Esophagus mucosa (tissue), 1 donor: ENCODE data around the gene UTP18. TPM values are rescaled to one million over a fixed set of nuclear protein-coding genes. Genes with fewer than 3 reads are reported as not detected.
"Not testable (repeated sequence)": the region's sequence is repeated elsewhere in the genome, so short reads cannot be mapped to it uniquely, and the experiment has no call there.

ENCODE experiments used
- ATAC-seq: fragments of 200-7000 bp; cut with Tn5 transposase; one replicate; pipeline ENCODE4 v1.9.1; 2020
- total RNA-seq: library from RNA; stranded (reverse); gene quantifications from one replicate; pipeline ENCODE4 v1.2.4, GENCODE V29; 2023
- donor health status: DM: yes; HTN: yes; CAD: no.

The UTP18 gene
- total RNA-seq, 1 donor from 2014 or later = 27.4 TPM

- ATAC-seq = peak; percentile 92
These were observed 646 bp upstream of the UTP18 start, which contains the start of gene MBTD1 for GRCh38 chr17:51259564-51260236. MBTD1 (minus strand) TSS chr17:51260049; CDS start chr17:51225161, 34,888 bp downstream.

- no peak for ATAC-seq
These were observed 948 bp downstream of the UTP18 start for GRCh38 chr17:51261024-51261963.

GRCh38 chr17:51263006-51263405 is 2.7 kb downstream of the UTP18 start:
- no peak for ATAC-seq

- ATAC-seq = not testable (repeated sequence)
These were observed 4.1 kb downstream of the UTP18 start for GRCh38 chr17:51264466-51264865.

- ATAC-seq = no peak
These were observed 9.6 kb downstream of the UTP18 start for GRCh38 chr17:51269991-51270390.

- no peak for ATAC-seq
These were observed 10.3 kb downstream of the UTP18 start for GRCh38 chr17:51270636-51271035.

- ATAC-seq = no peak
These were observed 12.5 kb downstream of the UTP18 start for GRCh38 chr17:51272812-51273211.

- ATAC-seq = no peak
These were observed 15.0 kb downstream of the UTP18 start for GRCh38 chr17:51275381-51275780.

- no peak for ATAC-seq
These were observed 18.8 kb downstream of the UTP18 start for GRCh38 chr17:51279183-51279582.

GRCh38 chr17:51287412-51287811 is 27.1 kb downstream of the UTP18 start:
- no peak for ATAC-seq

- ATAC-seq = no peak
These were observed 29.4 kb downstream of the UTP18 start for GRCh38 chr17:51289696-51290111.

GRCh38 chr17:51294338-51294737 is 34.0 kb downstream of the UTP18 start:
- ATAC-seq = not testable (repeated sequence)

GRCh38 chr17:51298508-51299371 is 38.4 kb downstream of the UTP18 start:
- no peak for ATAC-seq

- no peak for ATAC-seq
These were observed 39.5 kb downstream of the UTP18 start for GRCh38 chr17:51299859-51300258.

GRCh38 chr17:51305182-51305581 is 44.8 kb downstream of the UTP18 start:
- ATAC-seq = no peak

GRCh38 chr17:51312003-51312402 is 51.7 kb downstream of the UTP18 start:
- not testable (repeated sequence) for ATAC-seq

GRCh38 chr17:51319186-51319585 is 58.8 kb downstream of the UTP18 start:
- ATAC-seq = no peak

- peak; percentile 59 for ATAC-seq
These were observed 62.2 kb downstream of the UTP18 start for GRCh38 chr17:51322390-51323029.

GRCh38 chr17:51325471-51325870 is 65.1 kb downstream of the UTP18 start:
- ATAC-seq = no peak

GRCh38 chr17:51330861-51331503 is 70.6 kb downstream of the UTP18 start:
- not testable (repeated sequence) for ATAC-seq

GRCh38 chr17:51335006-51335590 is 74.8 kb downstream of the UTP18 start:
- ATAC-seq = no peak
